ENCODE data around the gene CPA1. TPM values are rescaled to one million over a fixed set of nuclear protein-coding genes. Genes with fewer than 3 reads are reported as not detected.

CPA1 gene
- total RNA-seq, 2 donors from 2014 or later, result not detected

DNA sequence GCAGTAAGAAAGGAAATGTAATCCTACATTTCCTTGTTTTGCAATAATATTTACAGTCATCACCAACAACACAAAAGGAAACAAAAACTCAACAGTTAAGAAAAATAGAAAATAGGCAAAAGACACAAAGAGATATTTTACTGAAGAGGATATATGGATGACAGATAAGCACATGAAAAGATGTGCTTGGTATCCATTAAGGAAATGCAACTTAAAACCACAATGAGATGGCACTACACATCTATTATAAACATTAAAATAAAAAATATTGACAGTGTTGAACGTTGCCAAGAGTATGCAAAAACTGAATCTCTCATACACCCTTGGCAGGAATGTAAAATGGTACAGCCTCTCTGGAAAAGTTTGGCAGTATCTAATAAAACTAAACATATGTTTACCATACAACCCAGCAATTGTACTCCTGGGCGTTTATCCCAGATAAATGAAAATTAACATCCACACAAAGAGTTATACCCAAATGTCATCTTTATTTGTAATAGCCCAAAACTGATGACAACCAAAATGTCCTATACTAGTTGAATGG lies 55.1 kb downstream of the CPA1 start:
- Mint-ChIP-seq H3K27me3 (ENCODE audit: insufficient read depth) (no peaks in the 10 kb centered on the region), H3K4me3 (no peak overlapping the region), H3K4me1 (no peaks in the 10 kb centered on the region), H3K27ac (no peak overlapping the region), H3K9me3 (no peaks in the 10 kb centered on the region), H3K36me3 (ENCODE audit: low read depth) (no peaks in the 10 kb centered on the region)
- Histone ChIP-seq H3K4me3 (ENCODE audit: low read length) (no peak overlapping the region), H3K27ac (ENCODE audit: low read depth, low read length) (no peak overlapping the region), H3K9ac (ENCODE audit: extremely low read depth, low read length, poor library complexity, severe bottlenecking) (no peak overlapping the region), H3K4me1 (ENCODE audit: control insufficient read depth, insufficient read depth, low read length) (no peaks in the 10 kb centered on the region), H3K36me3 (ENCODE audit: control insufficient read depth, insufficient read depth, low read length) (no peaks in the 10 kb centered on the region), H3K27me3 (ENCODE audit: control insufficient read depth, insufficient read depth, low read length, poor library complexity, severe bottlenecking) (no peaks in the 10 kb centered on the region), H3K9me3 (ENCODE audit: control insufficient read depth, low read length) (no peaks in the 10 kb centered on the region)
- TF ChIP-seq, protein P1, sequence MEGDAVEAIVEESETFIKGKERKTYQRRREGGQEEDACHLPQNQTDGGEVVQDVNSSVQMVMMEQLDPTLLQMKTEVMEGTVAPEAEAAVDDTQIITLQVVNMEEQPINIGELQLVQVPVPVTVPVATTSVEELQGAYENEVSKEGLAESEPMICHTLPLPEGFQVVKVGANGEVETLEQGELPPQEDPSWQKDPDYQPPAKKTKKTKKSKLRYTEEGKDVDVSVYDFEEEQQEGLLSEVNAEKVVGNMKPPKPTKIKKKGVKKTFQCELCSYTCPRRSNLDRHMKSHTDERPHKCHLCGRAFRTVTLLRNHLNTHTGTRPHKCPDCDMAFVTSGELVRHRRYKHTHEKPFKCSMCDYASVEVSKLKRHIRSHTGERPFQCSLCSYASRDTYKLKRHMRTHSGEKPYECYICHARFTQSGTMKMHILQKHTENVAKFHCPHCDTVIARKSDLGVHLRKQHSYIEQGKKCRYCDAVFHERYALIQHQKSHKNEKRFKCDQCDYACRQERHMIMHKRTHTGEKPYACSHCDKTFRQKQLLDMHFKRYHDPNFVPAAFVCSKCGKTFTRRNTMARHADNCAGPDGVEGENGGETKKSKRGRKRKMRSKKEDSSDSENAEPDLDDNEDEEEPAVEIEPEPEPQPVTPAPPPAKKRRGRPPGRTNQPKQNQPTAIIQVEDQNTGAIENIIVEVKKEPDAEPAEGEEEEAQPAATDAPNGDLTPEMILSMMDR (conservative IDR thresholded peaks at IDR 0.05), result no peak
- 90% methylated on average over 2 of the region's 2 CpGs; no CpG with 5 or more reads in 1 of the 2 experiments for WGBS, 2 experiments (ENCODE audit: insufficient coverage in 1 of 2, insufficient read length in 1 of 2)
- no peak for DNase-seq

DNA sequence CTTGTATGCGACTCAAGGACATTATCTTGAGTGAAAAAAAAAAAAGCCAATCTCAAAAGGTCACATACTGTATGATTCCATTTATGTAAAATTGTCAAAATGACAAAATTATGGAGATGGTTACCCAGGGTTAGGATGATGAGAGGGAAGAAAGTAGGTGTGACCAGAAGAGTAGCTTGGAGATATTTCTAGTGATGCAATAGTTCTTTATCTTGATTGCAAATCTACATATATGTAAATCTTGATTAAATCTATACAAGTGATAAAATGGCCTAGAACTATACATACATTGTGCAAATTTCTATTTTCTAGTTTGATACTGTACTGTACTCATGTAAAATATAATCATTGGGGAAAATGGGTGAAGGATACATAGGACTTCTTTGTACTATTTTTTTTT lies 56.0 kb downstream of the CPA1 start:
- Histone ChIP-seq H3K27ac (ENCODE audit: low read depth, low read length) (no peak overlapping the region), H3K9ac (ENCODE audit: extremely low read depth, low read length, poor library complexity, severe bottlenecking) (no peak overlapping the region), H3K4me3 (ENCODE audit: low read length) (no peak overlapping the region), H3K4me1 (ENCODE audit: control insufficient read depth, insufficient read depth, low read length) (no peaks in the 10 kb centered on the region), H3K9me3 (ENCODE audit: control insufficient read depth, low read length) (no peaks in the 10 kb centered on the region), H3K27me3 (ENCODE audit: control insufficient read depth, insufficient read depth, low read length, poor library complexity, severe bottlenecking) (no peaks in the 10 kb centered on the region), H3K36me3 (ENCODE audit: control insufficient read depth, insufficient read depth, low read length) (no peaks in the 10 kb centered on the region)
- Mint-ChIP-seq H3K27ac (no peak overlapping the region), H3K4me3 (no peak overlapping the region), H3K4me1 (no peaks in the 10 kb centered on the region), H3K27me3 (ENCODE audit: insufficient read depth) (no peaks in the 10 kb centered on the region), H3K36me3 (ENCODE audit: low read depth) (no peaks in the 10 kb centered on the region), H3K9me3 (no peaks in the 10 kb centered on the region)
- WGBS, 2 experiments (ENCODE audit: insufficient coverage in 1 of 2, insufficient read length in 1 of 2), result 100% methylated on average over 1 of the region's 1 CpG; no CpG with 5 or more reads in 1 of the 2 experiments
- TF ChIP-seq, protein P1 (conservative IDR thresholded peaks at IDR 0.05), result no peak
- DNase-seq, result no peak

Other genes with a start within 250 kb of the CPA1 start
- 10 to 100 TPM; 30.9 to 37.9 TPM for gene TMEM209, start 175.1 kb upstream of the CPA1 start, total RNA-seq
- gene SSMEM1, start 172.6 kb upstream of the CPA1 start, total RNA-seq, result not detected
- under 1 TPM; 0.40 to 0.66 TPM for gene CPA2, start 113.6 kb upstream of the CPA1 start, total RNA-seq
- gene CPA4, start 87.3 kb upstream of the CPA1 start, total RNA-seq, result not detected
- not detected for gene CPA5, start 35.7 kb upstream of the CPA1 start, total RNA-seq
- 10 to 100 TPM; 11.4 to 13.0 TPM for gene CEP41, start 60.5 kb downstream of the CPA1 start, total RNA-seq
- 100 to 1,000 TPM; 121 to 149 TPM for gene MEST, start 111.6 kb downstream of the CPA1 start, total RNA-seq

Measured in endodermal cell (in vitro differentiated cells).